Measurements from ENCODE around the gene GAP43.
"Not testable (repeated sequence)": the region's sequence is repeated elsewhere in the genome, so short reads cannot be mapped to it uniquely, and the experiment has no call there.

The GAP43 gene

GRCh38 chr3:115698851-115699591 is 75.7 kb downstream of the GAP43 start:
- DNase-seq (ENCODE audit: low spot score) = no peak

- no peak for DNase-seq (ENCODE audit: low spot score)
These were observed 76.4 kb downstream of the GAP43 start for GRCh38 chr3:115699706-115700105.

GRCh38 chr3:115702598-115702997 is 79.3 kb downstream of the GAP43 start:
- DNase-seq (ENCODE audit: low spot score) = no peak

- no peak for DNase-seq (ENCODE audit: low spot score)
These were observed 81.5 kb downstream of the GAP43 start for GRCh38 chr3:115704661-115705338.

GRCh38 chr3:115706311-115706829 is 83.1 kb downstream of the GAP43 start:
- no peak for DNase-seq (ENCODE audit: low spot score)

- no peak for DNase-seq (ENCODE audit: low spot score)
These were observed 85.2 kb downstream of the GAP43 start for GRCh38 chr3:115708540-115708939.

- DNase-seq (ENCODE audit: low spot score) = no peak
These were observed 85.8 kb downstream of the GAP43 start for GRCh38 chr3:115709093-115709492.

GRCh38 chr3:115709931-115710330 is 86.6 kb downstream of the GAP43 start:
- no peak for DNase-seq (ENCODE audit: low spot score)

- no peak for DNase-seq (ENCODE audit: low spot score)
These were observed 87.5 kb downstream of the GAP43 start for GRCh38 chr3:115710799-115711198.

- no peak for DNase-seq (ENCODE audit: low spot score)
These were observed 89.6 kb downstream of the GAP43 start for GRCh38 chr3:115712871-115713270.

- no peak for DNase-seq (ENCODE audit: low spot score)
These were observed 90.0 kb downstream of the GAP43 start for GRCh38 chr3:115713284-115713683.

GRCh38 chr3:115715241-115715745 is 92.0 kb downstream of the GAP43 start:
- no peak for DNase-seq (ENCODE audit: low spot score)

GRCh38 chr3:115720983-115721382 is 97.7 kb downstream of the GAP43 start:
- no peak for DNase-seq (ENCODE audit: low spot score)

GRCh38 chr3:115725800-115726199 is 102.5 kb downstream of the GAP43 start:
- no peak for DNase-seq (ENCODE audit: low spot score)

GRCh38 chr3:115727135-115727534 is 103.8 kb downstream of the GAP43 start:
- DNase-seq (ENCODE audit: low spot score) = no peak

- DNase-seq (ENCODE audit: low spot score) = no peak
These were observed 104.7 kb downstream of the GAP43 start for GRCh38 chr3:115728013-115728412.

GRCh38 chr3:115736341-115736740 is 113.0 kb downstream of the GAP43 start:
- DNase-seq (ENCODE audit: low spot score) = not testable (repeated sequence)

GRCh38 chr3:115741650-115742049 is 118.3 kb downstream of the GAP43 start:
- no peak for DNase-seq (ENCODE audit: low spot score)

- DNase-seq (ENCODE audit: low spot score) = not testable (repeated sequence)
These were observed 121.2 kb downstream of the GAP43 start for GRCh38 chr3:115744516-115744915.

- not testable (repeated sequence) for DNase-seq (ENCODE audit: low spot score)
These were observed 129.7 kb downstream of the GAP43 start for GRCh38 chr3:115752978-115753377.

GRCh38 chr3:115758076-115758763 is 134.9 kb downstream of the GAP43 start:
- DNase-seq (ENCODE audit: low spot score) = no peak

GRCh38 chr3:115760716-115761115 is 137.4 kb downstream of the GAP43 start:
- DNase-seq (ENCODE audit: low spot score) = no peak

- no peak for DNase-seq (ENCODE audit: low spot score)
These were observed 138.6 kb downstream of the GAP43 start for GRCh38 chr3:115761927-115762305.
